NCI-H524 treated with DMSO at 0.1 percent for 48 hours (cell line): ENCODE measurements around the gene RASIP1.

Experiments used
- DNase-seq: peaks from one replicate; lab custom pipeline; 2025; lab: John Stamatoyannopoulos, UW

Gene RASIP1

DNA sequence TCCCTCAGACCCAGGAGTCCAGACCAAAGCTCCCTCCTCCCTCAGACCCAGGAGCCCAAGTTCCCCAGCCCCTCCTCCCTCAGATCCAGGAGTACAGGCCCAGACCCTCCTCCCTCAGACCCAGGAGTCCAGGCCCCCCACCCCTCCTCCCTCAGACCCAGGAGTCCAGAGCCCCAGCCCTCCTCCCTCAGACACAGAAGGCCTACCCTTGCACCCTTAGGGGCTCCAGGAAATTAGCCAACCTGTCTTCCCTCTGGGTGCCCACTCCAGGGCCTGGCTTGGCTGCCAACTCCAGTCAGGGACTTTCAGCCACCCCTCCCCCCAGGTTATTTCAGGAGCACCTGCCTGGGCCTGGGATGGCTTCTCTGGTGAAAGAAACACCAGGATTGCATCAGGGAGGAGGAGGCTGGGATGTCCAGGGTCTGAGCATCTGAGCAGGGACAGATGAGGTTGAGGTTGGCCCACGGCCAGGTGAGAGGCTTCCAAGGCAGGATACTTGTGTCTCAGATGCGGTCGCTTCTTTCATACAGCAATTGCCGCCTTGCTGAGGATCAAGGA, 14.8 kb upstream of the RASIP1 start, which contains the start of gene FGF21:
Gene FGF21 (plus strand): TSS at position 441 of the 558 bp plus-strand sequence. CDS start 713 bp downstream, outside the sequence.
- DNase-seq, result no peak

DNA sequence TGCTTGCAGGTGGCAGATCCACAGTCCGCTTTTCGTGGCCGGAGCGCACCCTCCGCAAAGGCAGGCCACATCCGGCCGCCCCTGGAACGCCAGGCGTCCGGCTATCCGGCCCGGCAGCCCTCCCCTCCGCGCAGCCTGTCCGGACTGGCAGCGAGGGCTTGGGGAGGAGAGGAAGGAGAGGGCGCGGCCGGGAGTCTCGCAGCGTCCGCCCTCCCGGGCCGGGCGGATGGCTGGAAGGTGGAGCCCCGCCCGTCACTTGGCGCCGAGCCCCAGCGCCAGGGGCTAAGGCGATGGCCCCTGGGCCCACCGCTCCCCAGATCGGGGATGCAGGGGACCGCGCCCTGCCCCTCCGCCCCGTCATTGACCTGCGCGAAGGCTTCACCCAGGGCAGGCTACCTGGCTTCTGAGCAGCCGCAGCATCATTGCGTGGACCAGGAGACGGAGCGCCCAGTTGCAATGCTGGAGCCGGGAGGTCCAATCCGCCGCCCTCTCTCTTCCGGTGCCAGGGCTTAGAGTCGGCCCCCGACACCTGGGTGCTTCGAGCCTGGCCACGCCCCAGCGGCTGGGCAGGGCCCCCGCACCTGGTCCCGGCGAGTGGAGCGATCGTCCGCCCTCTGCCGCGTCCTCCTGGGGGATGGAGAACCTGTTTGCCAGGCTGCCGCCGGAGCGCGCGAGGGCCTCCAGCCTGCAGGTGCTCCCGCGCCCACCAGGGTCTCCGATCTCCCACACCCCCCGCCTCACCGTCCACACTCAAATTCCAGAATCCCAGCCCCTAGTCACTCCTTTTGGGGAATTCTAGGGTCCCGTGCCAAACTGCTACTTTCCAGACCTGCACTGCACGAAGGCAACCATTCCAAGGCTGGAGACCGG, 12.3 kb upstream of the RASIP1 start, which contains the start of gene FUT1:
Gene FUT1 (minus strand): TSS at position 146 of the 870 bp plus-strand sequence. CDS start 1,360 bp downstream, outside the sequence.
- peak; percentile 20 for DNase-seq

DNA sequence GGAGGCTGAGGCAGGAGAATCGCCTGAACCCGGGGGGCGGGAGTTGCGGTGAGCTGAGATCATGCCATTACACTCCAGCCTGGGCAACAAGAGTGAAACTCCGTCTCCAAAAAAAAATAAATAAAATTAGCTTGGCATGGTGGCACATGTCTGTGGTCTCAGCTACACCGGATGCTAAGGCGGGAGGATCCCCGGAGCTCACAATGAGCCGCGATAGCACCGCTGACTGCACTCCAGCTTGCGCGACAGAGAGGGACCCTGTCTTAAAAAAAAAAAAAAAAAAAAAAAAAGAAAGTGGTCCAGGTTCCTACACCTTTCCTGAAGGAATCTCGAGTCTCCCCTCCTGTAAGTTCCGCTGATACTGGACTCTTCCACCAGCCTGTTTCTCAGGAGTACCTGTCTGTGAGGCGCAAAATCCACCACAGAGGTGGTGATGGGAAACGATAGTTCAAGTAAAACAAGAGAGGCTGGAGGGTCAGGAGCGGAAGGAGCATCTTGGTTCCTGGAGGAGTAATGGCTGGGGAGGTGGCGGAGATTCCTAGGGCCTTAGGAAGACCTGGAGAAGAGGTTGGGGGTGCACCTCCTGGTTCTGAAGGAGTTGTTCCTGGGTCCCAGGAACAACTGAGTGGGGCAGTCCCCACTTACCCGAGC, 11.6 kb upstream of the RASIP1 start:
- no peak for DNase-seq

DNA sequence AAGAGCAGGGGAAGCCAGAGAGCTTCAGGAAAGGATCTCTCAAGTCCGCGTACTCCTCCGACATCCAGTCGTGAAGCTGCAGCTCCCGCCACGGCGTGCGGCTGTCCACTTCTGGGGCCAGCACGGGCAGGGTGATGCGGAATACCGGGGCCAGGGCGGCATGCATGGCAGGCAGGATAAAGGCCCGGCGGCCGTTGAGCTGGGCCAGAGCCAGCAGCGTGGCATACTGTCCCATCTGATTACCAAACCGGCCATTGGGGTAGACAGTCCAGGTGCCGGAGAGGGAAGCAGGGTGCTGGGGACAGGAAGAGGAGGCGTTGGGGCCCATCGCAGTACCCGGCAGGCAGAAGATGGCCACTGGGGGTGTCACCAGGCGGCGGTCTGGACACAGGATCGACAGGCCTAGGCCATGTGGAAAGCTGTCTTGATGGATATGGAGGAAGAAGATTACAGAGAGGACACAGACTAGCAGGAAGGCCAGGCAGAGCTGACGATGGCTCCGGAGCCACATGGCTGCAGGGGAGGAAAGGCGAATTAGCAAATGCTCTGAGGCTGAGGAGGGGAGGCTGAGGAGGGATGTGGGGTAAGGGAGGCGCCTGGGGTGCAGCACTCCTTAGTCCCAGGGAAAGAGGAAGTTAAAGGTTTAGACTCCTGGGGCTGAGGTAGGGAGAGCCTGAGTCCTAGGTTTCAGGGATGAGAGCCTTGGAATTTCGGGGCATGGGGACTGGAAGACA, 10.5 kb upstream of the RASIP1 start:
- DNase-seq, result no peak

- DNase-seq, result no peak
Measured at GRCh38 chr19:48750351-48750750, 9.9 kb upstream of the RASIP1 start.

DNA sequence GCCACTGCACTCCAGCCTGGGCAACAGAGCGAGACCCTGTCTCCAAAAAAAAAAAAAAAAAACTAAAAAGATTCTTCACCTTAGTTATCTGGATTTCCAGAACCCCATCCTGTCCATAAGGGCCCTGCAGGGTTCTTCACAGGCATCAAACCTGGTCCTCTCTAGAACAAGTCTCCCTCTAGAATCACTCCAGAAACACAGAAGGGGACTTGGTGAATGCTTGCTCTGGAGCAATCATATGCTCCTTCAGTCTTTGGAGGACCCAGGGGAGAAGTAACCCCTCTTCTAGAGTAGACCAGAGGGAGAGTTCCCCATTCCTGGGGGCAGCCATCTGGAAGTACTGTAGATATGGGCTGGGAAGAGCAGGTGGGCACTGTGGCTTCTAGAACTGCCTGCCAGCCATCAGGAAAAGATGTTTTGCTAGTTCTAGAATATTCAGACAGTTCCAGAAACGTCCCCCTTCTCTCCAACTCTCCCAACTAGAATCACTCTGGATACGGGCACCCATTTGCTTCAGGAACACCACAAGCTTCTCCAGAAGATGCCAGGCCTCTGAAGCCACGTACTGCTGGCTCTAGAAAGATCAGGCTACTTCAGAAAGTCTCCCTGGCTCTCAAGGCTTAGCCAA, 9.3 kb upstream of the RASIP1 start:
- no peak for DNase-seq

GRCh38 chr19:48746738-48747575, 6.5 kb upstream of the RASIP1 start, which contains the start of gene IZUMO1:
Gene IZUMO1, minus strand, starts transcription at chr19:48746909. Its CDS starts 1,050 bp downstream, at chr19:48745859.
- peak; percentile 73 for DNase-seq

GRCh38 chr19:48746110-48746509, 5.7 kb upstream of the RASIP1 start:
- DNase-seq, result no peak

- DNase-seq, result no peak
Measured at GRCh38 chr19:48745208-48745995, 5.0 kb upstream of the RASIP1 start.

DNA sequence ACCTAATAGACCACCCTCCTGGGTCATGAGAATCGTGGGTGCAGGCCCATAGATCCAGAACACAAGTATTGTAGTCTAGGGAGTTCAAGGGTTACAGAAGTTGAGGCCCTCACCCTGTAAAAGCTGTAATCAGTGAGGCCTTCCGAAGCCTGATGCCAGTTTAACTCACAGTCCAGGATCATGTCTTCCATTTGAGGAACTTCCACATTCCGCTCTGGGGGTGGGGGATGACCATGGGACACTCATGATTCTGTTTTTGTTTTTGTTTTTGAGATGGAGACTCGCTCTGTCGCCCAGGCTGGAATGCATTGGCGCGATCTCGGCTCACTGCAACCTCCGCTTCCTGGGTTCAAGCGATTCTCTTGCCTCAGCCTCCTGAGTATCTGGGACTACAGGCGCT, 1.7 kb upstream of the RASIP1 start:
- no peak for DNase-seq

DNA sequence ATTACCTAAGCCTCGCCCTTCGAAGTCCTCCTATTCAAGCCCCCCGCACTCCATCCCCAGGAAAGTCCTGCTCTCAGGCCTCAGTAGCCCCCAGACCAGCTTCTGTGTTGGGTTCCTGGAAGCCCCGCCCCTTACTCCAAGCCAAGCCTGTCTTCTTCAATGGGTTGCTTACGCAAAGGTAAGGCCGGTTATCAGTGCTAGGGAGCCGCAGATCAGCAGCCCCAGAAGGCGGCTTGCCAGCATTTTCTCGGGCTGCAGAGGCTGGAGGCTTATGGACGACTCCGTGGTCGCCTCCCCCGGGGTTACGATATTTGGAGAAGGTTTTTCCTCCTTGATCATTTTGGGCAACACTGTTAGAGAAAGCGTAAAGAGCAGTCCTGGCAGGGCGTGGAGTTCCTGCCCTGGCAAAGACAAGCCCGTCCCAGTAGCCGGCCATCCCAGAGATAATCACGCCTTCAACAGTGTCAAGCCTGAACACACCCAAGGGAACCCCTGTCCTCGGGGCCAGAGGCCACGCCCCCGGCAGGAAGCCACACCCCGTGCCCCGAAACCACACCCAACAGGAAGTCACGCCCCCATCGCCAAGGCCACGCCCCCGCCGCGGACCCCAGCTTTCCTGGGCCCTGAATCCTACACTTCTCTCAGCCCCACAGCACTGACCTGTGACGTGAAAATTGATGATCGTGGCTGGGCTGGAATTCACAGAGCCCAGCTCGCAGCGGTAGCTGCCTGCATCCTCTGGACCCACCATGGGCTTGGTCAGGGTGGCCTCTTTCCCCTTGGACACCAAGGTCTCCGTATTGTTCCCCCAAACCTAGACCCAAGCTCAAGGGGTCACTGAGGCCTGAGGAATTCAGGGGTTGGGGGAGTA, 954 bp upstream of the RASIP1 start:
- no peak for DNase-seq

DNA sequence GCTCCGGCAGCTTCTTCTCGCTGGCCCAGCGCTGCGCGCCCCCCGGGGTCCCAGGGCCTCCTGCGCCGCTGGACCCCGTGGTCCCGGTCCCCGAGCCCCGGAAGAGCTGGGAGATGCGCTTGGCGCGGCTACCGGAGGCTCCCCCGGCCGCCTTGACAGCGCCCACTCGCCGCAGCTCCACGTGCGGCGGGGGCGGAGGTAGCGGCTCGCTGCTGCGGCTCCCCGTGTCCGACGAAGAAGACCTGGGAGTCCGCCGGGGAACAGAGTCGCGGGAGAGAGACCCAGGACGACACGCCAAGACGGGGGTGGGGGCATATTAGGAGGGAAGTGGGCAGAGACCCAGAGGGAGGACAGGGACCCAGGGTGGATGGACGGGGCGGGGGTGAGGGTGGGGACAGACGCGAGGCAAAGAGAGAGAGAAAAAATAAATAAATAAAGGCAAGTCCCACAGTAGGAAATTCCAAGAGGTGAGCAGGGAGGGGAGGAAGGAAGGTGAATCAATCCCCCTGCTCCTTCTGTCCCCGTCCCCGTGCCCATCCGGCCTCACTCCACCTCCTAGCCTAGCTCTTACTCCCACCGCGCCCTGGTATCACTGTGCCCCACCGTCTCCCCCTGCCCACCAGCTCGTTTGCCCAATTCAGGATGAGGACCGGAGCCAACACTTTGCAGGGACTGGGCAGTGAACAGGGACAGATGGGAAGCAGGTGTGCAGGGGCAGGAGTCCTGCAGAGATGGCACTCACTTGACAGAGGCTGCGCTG, 826 bp downstream of the RASIP1 start:
- DNase-seq, result peak; percentile 53

- peak; percentile 78 for DNase-seq
Measured at GRCh38 chr19:48738557-48739403, 1.6 kb downstream of the RASIP1 start.

DNA sequence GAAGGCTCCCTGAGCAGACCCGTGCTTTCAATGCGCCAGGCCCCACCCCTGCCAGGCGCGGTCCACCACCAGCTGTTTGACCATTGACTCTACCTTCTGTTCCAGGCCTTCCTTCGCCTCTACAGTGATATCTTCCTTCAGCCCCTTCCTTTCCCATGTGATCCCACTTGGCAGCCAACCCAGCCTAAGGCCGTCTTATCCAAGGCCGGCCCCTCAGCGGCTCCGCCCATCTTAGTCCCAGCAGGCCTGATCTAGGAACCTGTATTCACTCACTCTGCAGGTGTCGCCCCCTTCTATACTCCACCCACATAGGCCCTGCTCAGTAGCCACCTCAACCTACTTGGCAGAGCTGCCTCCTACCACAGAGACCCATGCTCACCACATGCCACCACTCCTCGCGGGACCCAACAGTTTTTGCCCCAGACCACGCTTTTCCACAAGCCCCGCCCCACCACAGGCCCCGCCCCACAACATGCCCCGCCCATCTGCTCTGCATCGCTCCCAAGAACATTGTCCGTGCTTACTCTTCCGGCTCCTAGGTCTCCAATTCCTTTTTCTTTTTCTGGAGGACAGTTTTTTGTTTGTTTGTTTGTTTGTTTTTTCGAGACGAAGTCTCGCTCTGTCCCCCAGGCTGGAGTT, 2.9 kb downstream of the RASIP1 start:
- no peak for DNase-seq

DNA sequence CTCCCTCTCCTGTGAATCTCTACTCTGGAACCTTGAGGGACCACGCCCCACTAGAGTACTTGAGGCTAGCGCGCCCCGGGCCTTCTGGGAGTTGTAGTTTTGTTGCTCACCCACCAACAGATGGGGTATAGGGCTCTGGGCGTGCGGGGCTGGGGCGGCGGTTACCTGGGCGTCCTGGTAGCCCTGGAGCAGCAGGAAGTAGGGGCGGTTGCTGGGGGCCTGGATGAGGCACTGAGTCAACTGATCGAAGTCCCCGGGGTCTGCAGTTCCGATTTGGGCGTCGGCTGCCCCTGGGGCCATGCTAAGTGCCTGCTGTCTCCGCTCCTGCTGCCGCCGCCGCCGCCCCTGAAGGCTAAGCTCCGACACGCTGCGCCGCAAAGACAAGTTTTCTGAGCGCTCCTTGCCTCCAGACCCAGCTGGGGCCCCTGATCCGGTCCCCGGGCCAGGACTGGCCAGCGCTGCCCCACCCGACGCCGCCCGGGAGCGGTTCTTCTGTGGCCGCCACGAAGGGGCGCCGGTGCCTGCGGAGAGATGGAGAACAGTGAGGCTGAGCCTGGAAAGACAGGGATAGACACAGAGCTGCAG, 5.3 kb downstream of the RASIP1 start:
- DNase-seq, result no peak

DNA sequence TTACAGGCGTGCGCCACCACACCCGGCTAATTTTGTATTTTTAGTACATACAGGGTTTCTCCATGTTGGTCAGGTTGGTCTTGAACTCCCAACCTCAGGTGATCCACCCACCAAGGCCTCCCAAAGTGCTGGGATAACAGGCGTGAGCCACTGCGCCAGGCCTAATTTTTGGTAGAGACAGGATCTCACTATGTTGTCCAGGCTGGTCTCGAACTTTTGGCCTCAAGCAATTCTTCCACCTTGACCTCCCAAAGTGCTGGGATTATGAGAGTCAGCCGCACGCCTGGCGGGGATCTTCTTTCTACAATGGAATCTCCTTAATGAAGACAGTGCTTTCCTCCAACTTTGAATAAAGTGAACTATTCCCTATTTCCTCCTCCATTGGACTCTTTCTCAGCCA, 5.8 kb downstream of the RASIP1 start:
- DNase-seq, result no peak
